Measurements from ENCODE around the gene CEP152.

- TF ChIP-seq EGR1 (IDR thresholded peaks at IDR 0.05; ENCODE audit: low read depth in 2 of 2) (no peak), ATF3 (IDR thresholded peaks at IDR 0.05) (no peak), CTCF (IDR thresholded peaks at IDR 0.05; ENCODE audit: low read depth, low read length, missing input control) (no peak)
Measured at GRCh38 chr15:48702569-48703236, 108.2 kb downstream of the CEP152 start.
